ENCODE data around the gene RAB43.

RAB43 gene

GRCh38 chr3:129060276-129061022 lies 61.2 kb downstream of the RAB43 start, which contains the start of gene GP9:
TSS of gene GP9 (plus strand) at chr3:129060779. CDS start at chr3:129061740, 961 bp downstream.
- no peak for DNase-seq (ENCODE audit: low spot score)

DNA sequence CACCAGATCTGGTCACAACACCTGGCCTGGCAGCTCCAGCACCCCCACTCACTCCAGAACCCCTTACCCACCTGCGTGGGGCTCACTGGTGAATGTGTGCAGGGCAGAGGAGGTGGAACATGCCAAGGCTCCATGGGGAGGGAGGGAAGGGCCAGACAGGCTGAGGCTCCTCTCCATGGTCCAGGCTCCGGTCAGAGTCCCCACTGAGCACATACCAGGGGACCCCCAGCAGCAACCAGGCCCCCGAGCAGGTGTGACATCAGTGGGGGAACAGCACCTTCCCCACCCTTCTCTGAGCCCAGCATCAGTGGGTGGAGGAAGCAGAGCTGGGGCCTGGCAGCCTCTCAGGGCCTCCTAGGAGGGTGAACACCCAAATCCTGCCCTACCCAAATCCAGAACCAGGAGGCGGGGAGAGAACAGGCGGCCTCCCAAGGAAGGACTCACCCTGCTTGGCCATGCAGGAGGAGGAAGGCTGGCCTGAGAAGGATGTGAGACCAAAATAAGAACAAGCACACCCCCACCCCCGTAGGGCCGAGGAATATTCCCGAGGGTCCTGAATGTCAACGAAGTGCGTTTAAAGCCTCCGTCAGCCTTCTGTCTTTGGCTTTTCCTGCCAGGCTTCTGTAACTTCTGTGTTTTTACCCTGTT lies 62.2 kb downstream of the RAB43 start:
- no peak for DNase-seq (ENCODE audit: low spot score)

DNA sequence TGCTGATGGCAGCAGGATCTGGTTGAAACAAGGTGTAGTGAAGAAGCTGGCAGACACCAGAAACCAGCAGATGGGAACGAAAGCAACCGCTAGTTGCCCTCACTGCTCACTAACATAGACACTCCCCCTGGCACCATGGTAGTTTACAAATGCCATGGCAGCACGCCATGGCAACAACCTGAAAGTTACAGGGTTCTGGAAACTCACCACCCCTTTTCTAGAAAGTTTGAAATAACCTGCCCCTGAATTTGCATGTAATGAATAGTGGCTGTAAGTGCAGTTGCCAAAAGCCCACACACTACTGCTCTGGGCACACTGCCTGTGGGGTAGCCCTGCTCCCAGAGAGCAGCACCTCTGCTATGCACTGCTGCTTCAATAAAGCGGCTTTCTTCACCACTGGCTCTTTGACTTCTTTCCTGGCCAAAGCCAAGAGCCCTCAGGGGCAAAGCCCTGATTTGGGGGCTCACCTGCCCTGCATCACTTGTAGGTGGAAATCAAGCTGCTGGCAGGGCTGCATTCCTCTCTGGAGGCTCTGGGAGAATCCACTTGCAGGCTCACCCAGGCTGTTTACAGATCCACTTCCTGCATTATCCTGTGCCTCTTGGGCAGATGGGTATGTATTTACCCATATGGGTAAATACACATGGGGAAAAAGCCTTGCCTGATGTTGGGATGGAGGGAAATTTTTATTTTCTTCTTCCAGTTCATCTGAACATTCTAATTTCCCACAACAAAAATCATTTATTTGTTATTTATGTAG lies 63.0 kb downstream of the RAB43 start:
- peak; percentile 20 for DNase-seq (ENCODE audit: low spot score)

GRCh38 chr3:129057249-129057648 lies 64.4 kb downstream of the RAB43 start:
- no peak for DNase-seq (ENCODE audit: low spot score)

DNA sequence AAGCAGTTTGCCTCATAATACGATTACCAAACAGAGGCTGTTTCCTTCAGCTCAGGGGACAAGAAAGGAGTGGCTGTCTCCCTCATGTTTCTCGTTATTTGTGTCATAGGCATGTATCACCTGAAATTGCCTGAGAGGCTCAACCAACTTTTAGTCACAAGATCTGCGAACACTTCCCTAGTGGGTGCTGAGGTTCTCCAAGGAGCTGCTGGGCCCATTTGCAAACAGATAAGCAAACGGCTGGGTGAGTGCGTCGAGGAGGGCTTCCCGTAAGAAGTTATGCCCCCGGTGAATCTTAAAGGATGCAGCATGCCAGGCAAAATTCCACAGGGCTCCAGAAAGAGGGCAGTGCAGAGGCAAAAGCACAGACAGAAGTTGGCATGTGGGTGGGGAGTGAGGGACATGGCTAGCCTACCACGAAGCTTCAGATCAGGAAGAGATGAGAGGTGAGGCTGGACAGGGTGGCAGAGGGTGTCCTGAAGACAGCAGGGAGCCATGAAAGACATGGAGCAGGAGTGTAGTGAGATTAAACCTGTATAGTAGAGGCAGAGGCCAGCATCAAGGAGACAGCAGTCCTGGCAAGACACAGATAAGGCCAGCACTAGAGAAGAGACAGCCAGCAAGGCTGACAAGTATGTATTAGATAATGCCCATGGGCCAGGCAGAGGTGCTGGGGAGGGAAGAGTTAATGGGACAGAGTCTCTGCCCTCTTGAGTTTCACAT lies 65.0 kb downstream of the RAB43 start:
- no peak for DNase-seq (ENCODE audit: low spot score)

DNA sequence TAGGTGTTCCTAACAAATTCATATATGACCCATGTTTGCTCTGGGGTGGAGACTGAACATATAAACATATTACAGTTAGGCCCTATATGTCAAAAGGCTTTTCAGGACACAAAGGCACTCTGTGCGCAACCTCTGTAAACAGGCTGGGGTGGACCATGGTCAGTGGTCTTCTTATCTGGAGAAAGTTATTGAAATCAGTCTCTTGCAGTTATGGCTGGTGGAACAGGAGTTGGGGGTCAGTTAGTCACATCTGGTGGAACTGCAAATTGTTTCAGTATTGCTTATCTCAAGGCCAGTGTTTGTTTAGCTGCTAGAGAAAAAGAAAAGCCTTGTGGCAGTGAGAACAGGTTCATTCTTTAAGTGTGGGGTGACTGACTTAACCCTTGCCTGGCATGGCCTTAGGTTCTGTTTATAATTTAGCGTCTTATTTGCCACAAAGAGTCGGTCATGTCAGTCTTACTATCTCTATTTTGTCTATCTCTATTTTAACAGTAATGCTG lies 66.9 kb downstream of the RAB43 start:
- DNase-seq (ENCODE audit: low spot score), result no peak

- no peak for DNase-seq (ENCODE audit: low spot score)
Measured at GRCh38 chr3:129052675-129053074, 68.9 kb downstream of the RAB43 start.

DNA sequence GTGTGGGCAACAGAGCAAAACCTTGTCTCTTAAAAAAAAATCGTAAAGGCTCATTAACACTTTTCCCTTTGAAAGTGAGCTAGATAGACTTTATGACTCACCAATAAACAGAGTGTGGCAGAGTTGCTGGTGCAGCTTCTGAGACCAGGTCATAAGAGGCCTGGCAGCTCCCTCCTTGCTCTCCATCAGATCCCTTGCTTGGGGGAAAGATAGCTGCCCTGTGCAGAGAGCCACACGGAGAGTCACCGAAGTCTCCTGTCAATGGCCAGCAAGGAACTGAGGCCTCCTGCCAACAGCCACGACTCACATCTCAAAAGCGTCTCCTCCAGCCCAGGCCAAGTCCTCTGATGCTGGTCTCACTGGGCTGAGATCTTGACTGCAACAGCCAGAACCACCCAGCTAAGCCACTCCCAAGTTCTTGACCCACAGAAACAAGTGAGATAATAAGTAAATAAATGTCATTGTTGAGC lies 69.7 kb downstream of the RAB43 start:
- DNase-seq (ENCODE audit: low spot score), result no peak

- no peak for DNase-seq (ENCODE audit: low spot score)
Measured at GRCh38 chr3:129050556-129051295, 70.9 kb downstream of the RAB43 start.

GRCh38 chr3:129047553-129047839 lies 74.1 kb downstream of the RAB43 start:
- no peak for DNase-seq (ENCODE audit: low spot score)

GRCh38 chr3:129046732-129047552 lies 74.7 kb downstream of the RAB43 start:
- no peak for DNase-seq (ENCODE audit: low spot score)

DNA sequence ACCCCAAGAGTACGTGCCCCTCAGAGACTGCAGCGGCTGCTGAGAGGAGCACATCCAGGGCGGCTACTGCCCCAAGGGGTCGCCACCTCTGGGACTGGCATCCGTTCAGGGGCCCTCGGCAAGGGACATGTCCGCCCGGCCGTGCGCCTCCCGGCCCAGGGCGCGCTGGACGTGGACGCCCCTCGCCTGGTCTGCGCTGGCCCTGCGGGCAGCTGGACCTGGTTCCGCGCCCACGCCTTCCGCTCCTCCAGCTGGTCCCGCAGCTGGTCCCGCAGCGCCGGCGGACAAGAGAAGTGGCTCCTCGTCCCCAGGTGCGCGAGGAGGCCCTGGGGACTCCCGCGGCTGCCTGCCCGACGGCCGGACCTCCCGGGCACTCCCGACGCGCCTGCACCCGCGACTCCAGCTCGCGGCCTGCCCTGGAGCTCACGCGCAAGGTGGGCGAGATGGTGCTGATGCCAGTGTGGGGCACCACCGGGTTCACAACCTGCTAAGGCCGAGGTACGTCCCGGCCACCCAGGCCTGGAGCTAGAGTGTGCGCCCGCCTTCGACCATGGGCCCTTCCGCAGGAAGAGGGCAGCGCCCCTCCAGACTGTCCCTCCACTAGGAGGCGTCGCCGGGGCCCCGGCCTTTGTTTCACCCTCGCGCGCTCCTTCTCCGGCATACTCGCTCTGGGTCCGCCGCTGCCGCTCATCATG lies 75.4 kb downstream of the RAB43 start:
- no peak for DNase-seq (ENCODE audit: low spot score)

GRCh38 chr3:129045675-129046036 lies 75.9 kb downstream of the RAB43 start:
- no peak for DNase-seq (ENCODE audit: low spot score)

- DNase-seq (ENCODE audit: low spot score), result no peak
Measured at GRCh38 chr3:129040579-129041300, 80.9 kb downstream of the RAB43 start.

GRCh38 chr3:129040039-129040336 lies 81.6 kb downstream of the RAB43 start:
- no peak for DNase-seq (ENCODE audit: low spot score)

DNA sequence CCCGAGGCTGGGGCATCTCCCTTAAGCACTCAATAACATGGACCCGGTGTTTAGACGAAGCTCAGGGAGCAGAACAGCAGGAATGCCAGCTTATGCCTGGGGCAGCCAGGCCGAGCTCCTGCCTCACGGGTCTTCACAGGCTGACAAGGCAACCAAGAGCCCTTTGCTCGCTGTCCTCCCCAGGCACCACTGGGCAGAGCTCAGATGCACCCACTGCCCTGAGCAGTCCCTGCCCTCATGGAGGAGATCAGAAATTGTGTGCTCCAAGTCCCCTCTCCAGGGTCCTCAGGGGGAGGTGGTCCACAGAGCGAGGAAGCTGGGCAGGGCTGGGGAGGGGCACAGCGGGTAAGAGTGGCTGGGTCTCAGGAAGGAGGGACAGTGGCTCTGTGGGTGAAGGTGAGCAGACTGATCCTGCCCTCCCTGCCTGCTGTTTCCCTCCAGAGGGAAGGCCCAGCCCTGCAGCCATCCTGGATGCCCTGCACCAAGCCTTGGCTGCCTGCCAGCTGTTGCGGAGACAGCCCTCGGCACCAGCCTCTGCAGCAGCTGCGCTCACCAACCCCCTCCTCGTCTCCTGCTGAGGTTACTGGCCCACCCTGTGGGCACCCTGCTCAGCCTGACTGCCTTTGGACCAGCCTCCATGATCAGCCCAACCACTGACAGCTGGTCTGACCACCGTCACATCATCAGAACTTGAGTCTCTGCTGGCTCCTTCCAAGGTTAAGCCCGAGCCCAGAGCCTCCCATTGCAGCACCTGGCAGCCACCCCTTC lies 82.1 kb downstream of the RAB43 start:
- no peak for DNase-seq (ENCODE audit: low spot score)

GRCh38 chr3:129038121-129038855 lies 83.3 kb downstream of the RAB43 start:
- DNase-seq (ENCODE audit: low spot score), result no peak

Measured in putamen (tissue), 1 donor.